IMR-90 (cell line): Measurements from ENCODE around the gene SNX2. TPM values are rescaled to one million over a fixed set of nuclear protein-coding genes. Genes with fewer than 3 reads are reported as not detected.
"Not testable (repeated sequence)": the region's sequence is repeated elsewhere in the genome, so short reads cannot be mapped to it uniquely, and the experiment has no call there.

Experiments used
- ATAC-seq: fragments of 200-7000 bp; cut with Tn5 transposase; 2 replicates; pipeline ENCODE4 v1.9.1; 2020; ENCODE audit warnings: low read depth, mild to moderate bottlenecking, moderate library complexity
- BruUV-seq: library from RNA; stranded (reverse); fragments of 400-500 nt; replicated peaks from 2 replicates; lab custom pipeline; 2021; lab: Mats Ljungman, UMichigan
- CTCF ChIA-PET: fragments of 300-600 bp; formaldehyde crosslinking; extraction: SDS; loops from one replicate; lab custom pipeline; 2021; ENCODE audit warnings: antibody characterized with exemption; lab: Yijun Ruan, JAX
- POLR2A ChIA-PET: fragments of 300-600 bp; sonication (Branson Sonifier 250); formaldehyde crosslinking; loops from one replicate; lab custom pipeline; 2022; ENCODE audit warnings: antibody characterized with exemption; ENCODE audit not compliant: unreplicated experiment; lab: Charles Lee
- DNase-seq: peaks from one replicate; pipeline ENCODE4 v3.0.0; 2013
- H2AFZ ChIP-seq: replicated peaks from 2 replicates; pipeline ENCODE3; 2013; ENCODE audit warnings: low read length, mild to moderate bottlenecking; ENCODE audit not compliant: poor library complexity
- H2AK5ac ChIP-seq: 2 replicates; pipeline ENCODE4 v1.6.1; 2013; ENCODE audit warnings: low read depth, low read length, inconsistent platforms
- H2AK9ac ChIP-seq: replicated peaks from 2 replicates; pipeline ENCODE3; 2013; ENCODE audit warnings: mild to moderate bottlenecking, low read depth, low read length, moderate library complexity; ENCODE audit not compliant: poor library complexity
- H2BK120ac ChIP-seq: 2 replicates; pipeline ENCODE4 v1.6.1; 2013; ENCODE audit warnings: low read depth, low read length, inconsistent platforms
- H2BK15ac ChIP-seq: 3 replicates; pipeline ENCODE4 v1.6.1; 2013; ENCODE audit warnings: low read depth, low read length, inconsistent platforms
- H2BK20ac ChIP-seq: 2 replicates; pipeline ENCODE4 v1.6.1; 2013; ENCODE audit warnings: low read depth, mild to moderate bottlenecking, inconsistent platforms, low read length, moderate library complexity
- H2BK5ac ChIP-seq: 2 replicates; pipeline ENCODE4 v1.6.1; 2013; ENCODE audit warnings: mild to moderate bottlenecking, low read depth, low read length, inconsistent platforms; ENCODE audit not compliant: poor library complexity, severe bottlenecking
- H3K14ac ChIP-seq: replicated peaks from 2 replicates; pipeline ENCODE4 v1.6.1; 2013; ENCODE audit warnings: low read depth, low read length, inconsistent platforms
- H3K18ac ChIP-seq: 2 replicates; pipeline ENCODE4 v1.6.1; 2013; ENCODE audit warnings: low read depth, low read length, control low read depth
- H3K23ac ChIP-seq: 2 replicates; pipeline ENCODE4 v1.6.1; 2013; ENCODE audit warnings: low read depth, low read length, inconsistent platforms
- H3K27ac ChIP-seq: 2 replicates; pipeline ENCODE4 v1.5.1; 2013; ENCODE audit warnings: mild to moderate bottlenecking, control low read depth, low read length; ENCODE audit not compliant: insufficient read depth
- H3K27me3 ChIP-seq: 2 replicates; pipeline ENCODE4 v1.6.1; 2013; ENCODE audit warnings: low read length; ENCODE audit not compliant: control insufficient read depth, insufficient read depth
- H3K36me3 ChIP-seq: 2 replicates; pipeline ENCODE4 v1.6.1; 2013; ENCODE audit warnings: low read length, mixed read lengths; ENCODE audit not compliant: control insufficient read depth, insufficient read depth
- H3K4ac ChIP-seq: 2 replicates; pipeline ENCODE4 v1.6.1; 2013; ENCODE audit warnings: low read depth, low read length, inconsistent platforms
- H3K4me1 ChIP-seq: 2 replicates; pipeline ENCODE4 v1.6.1; 2013; ENCODE audit warnings: low read length, mixed read lengths; ENCODE audit not compliant: control insufficient read depth, insufficient read depth
- H3K4me2 ChIP-seq: 2 replicates; pipeline ENCODE4 v1.6.1; 2013; ENCODE audit warnings: low read depth, mild to moderate bottlenecking, control low read depth, low read length, moderate library complexity
- H3K4me3 ChIP-seq: 2 replicates; pipeline ENCODE4 v1.5.1; 2013; ENCODE audit warnings: low read depth, mild to moderate bottlenecking, control low read depth, low read length, moderate library complexity; ENCODE audit not compliant: insufficient read depth
- H3K56ac ChIP-seq: 2 replicates; pipeline ENCODE4 v1.6.1; 2013; ENCODE audit warnings: low read length, inconsistent platforms; ENCODE audit not compliant: insufficient read depth; ENCODE audit errors: extremely low read depth
- H3K79me1 ChIP-seq, 2 experiments: 2 replicates each; pipeline ENCODE4 v1.6.1; 2013; ENCODE audit warnings: low read length in 2 of 2, inconsistent platforms in 1 of 2, low read depth in 1 of 2
- H3K9ac ChIP-seq: 2 replicates; pipeline ENCODE4 v1.6.1; 2013; ENCODE audit warnings: low read depth, low read length, control low read depth
- H3K9me1 ChIP-seq: 2 replicates; pipeline ENCODE4 v1.6.1; 2013; ENCODE audit warnings: low read length, inconsistent platforms; ENCODE audit not compliant: insufficient read depth
- H3K9me3 ChIP-seq: 2 replicates; pipeline ENCODE4 v1.6.1; 2013; ENCODE audit warnings: low read length; ENCODE audit not compliant: control insufficient read depth, insufficient read depth
- H4K20me1 ChIP-seq: 2 replicates; pipeline ENCODE4 v1.6.1; 2013; ENCODE audit warnings: low read length, inconsistent platforms; ENCODE audit not compliant: insufficient read depth
- H4K5ac ChIP-seq: 2 replicates; pipeline ENCODE4 v1.6.1; 2013; ENCODE audit warnings: mild to moderate bottlenecking, low read depth, low read length, control low read depth
- H4K8ac ChIP-seq, 2 experiments: 2 replicates each; pipeline ENCODE4 v1.6.1; 2013; ENCODE audit warnings: low read depth in 2 of 2, low read length in 2 of 2, control low read depth in 1 of 2, inconsistent platforms in 1 of 2
- H4K91ac ChIP-seq: 2 replicates; pipeline ENCODE4 v1.6.1; 2013; ENCODE audit warnings: low read depth, low read length, inconsistent platforms; ENCODE audit not compliant: insufficient read depth
- WGBS, 2 experiments: methylation state at CpG; one replicate each; pipeline versions ENCODE4 v1.1.5 to v1.1.7; 2013; ENCODE audit warnings: missing lambda C conversion rate in 2 of 2; ENCODE audit not compliant: insufficient read length in 1 of 2; ENCODE audit errors: extremely low coverage in 2 of 2; 5-methylcytosine and 5-hydroxymethylcytosine counted together
- dilution Hi-C: fragments of 300-500 bp; cut with HindIII; formaldehyde crosslinking; loops from one replicate; pipeline ENCODE4 v1.14.3; 2018; ENCODE audit warnings: low sequenced_read_pairs; ENCODE audit not compliant: unreplicated experiment
- in situ Hi-C: fragments of 300-500 bp; cut with MboI; formaldehyde crosslinking; loops from 3 replicates; pipeline ENCODE4 v1.14.3; 2019; ENCODE audit warnings: low sequenced_read_pairs, inconsistent platforms, mixed read lengths
- intact Hi-C: fragments of 100-400 bp; cut with micrococcal nuclease; formaldehyde crosslinking; loops from 2 replicates; pipeline ENCODE4 v1.10.0; 2022
- polyA plus RNA-seq, 3 experiments: library from polyadenylated mRNA; depleted of rRNA; stranded (reverse); fragments of >200 nt; gene quantifications; 2 replicates each; pipeline ENCODE4 v1.2.3, GENCODE V29; 2012; ENCODE audit warnings: low replicate concordance in 1 of 3
- total RNA-seq: library from RNA; depleted of rRNA; stranded (reverse); fragments of >200 nt; gene quantifications from 2 replicates; pipeline ENCODE4 v1.2.3, GENCODE V29; 2012

The SNX2 gene
- total and polyA plus RNA-seq, 2 of the 4 experiments (the other 2 are of a cell fraction) = 26.3 to 52.9 TPM

GRCh38 chr5:122857538-122857937 is 82.7 kb downstream of the SNX2 start:
- H4K8ac ChIP-seq, H2AK9ac ChIP-seq, BruUV-seq, H3K4ac ChIP-seq, H2AFZ ChIP-seq, H3K56ac ChIP-seq, H2AK5ac ChIP-seq, H3K18ac ChIP-seq, H3K4me3 ChIP-seq, H2BK120ac ChIP-seq, POLR2A ChIA-PET, H2BK20ac ChIP-seq, H3K4me2 ChIP-seq, dilution Hi-C loops, H2BK15ac ChIP-seq, ATAC-seq, H4K5ac ChIP-seq, DNase-seq, H3K9me3 ChIP-seq, H3K14ac ChIP-seq, H3K36me3 ChIP-seq, H3K9me1 ChIP-seq, H3K27me3 ChIP-seq, intact Hi-C loops, H3K9ac ChIP-seq, H3K23ac ChIP-seq, H3K27ac ChIP-seq, H4K91ac ChIP-seq, H3K4me1 ChIP-seq, H2BK5ac ChIP-seq, H4K20me1 ChIP-seq, in situ Hi-C loops: not testable (repeated sequence)
- H3K79me1 ChIP-seq = peaks cover 25 to 29% of the 10 kb centered on the region in 2 experiments
- CTCF ChIA-PET = interaction anchor here (0.6 kb wide), 1 partner anchor 138 kb away, joined by 3 read pairs; no protein-coding TSS in a partner anchor
- no CpG with 5 or more reads among the region's 8 CpGs for WGBS, 2 experiments
